Measurements from ENCODE around the gene CLCN7. TPM values are rescaled to one million over a fixed set of nuclear protein-coding genes. Genes with fewer than 3 reads are reported as not detected.

Gene CLCN7
- total and polyA plus RNA-seq, 2 of the 8 experiments (the other 6 are each of a cell fraction or from before 2014, with no cell fraction given): 38.6 to 81.5 TPM

- peak; percentile 53 to 66 (median 60) for TF ChIP-seq CTCF (IDR thresholded peaks at IDR 0.05; ENCODE audit: control extremely low read depth in 1 of 3, insufficient read depth in 1 of 3, low read depth in 1 of 3, low read length in 3 of 3)
- TF ChIP-seq ZNF274 (IDR thresholded peaks at IDR 0.05; ENCODE audit: borderline replicate concordance, extremely low read depth, low read length): no peak
- TF ChIP-seq KDM1A (IDR thresholded peaks at IDR 0.05; ENCODE audit: borderline replicate concordance, low read length): no peak
- no peak for TF ChIP-seq CBX5 (IDR thresholded peaks at IDR 0.05; ENCODE audit: low read depth, low read length)
- no peak for TF ChIP-seq KDM5A (IDR thresholded peaks at IDR 0.05; ENCODE audit: low read length)
- no peak for TF ChIP-seq CREB1 (IDR thresholded peaks at IDR 0.05)
- TF ChIP-seq SIRT6 (IDR thresholded peaks at IDR 0.05; ENCODE audit: low read length): no peak
- TF ChIP-seq PHF8 (conservative IDR thresholded peaks at IDR 0.05; ENCODE audit: low read depth, low read length): no peak
- no peak for TF ChIP-seq TAF7 (optimal IDR thresholded peaks at IDR 0.05; ENCODE audit: borderline replicate concordance, low read depth, low read length)
- no peak for TF ChIP-seq GTF2F1 (IDR thresholded peaks at IDR 0.05; ENCODE audit: borderline replicate concordance, low read depth, low read length)
- TF ChIP-seq YY1 (IDR thresholded peaks at IDR 0.05; ENCODE audit: low read depth, low read length): peak; percentile 65; the same call in 1 of the 2 replicates
- no peak for TF ChIP-seq MAFK (IDR thresholded peaks at IDR 0.05; ENCODE audit: low read depth, low read length)
- TF ChIP-seq GABPA (IDR thresholded peaks at IDR 0.05; ENCODE audit: borderline replicate concordance, insufficient read depth, low read length): peak; percentile 77; the same call in 1 of the 2 replicates
- no peak for TF ChIP-seq SP4 (IDR thresholded peaks at IDR 0.05; ENCODE audit: low read length)
Observed at GRCh38 chr16:1428511-1428910, 46.3 kb downstream of the CLCN7 start (continued).
